Mucosa of descending colon (tissue), 3 donors: ENCODE results near the gene FER1L5. TPM values are rescaled to one million over a fixed set of nuclear protein-coding genes. Genes with fewer than 3 reads are reported as not detected.
A peak's percentile ranks its signal among the peaks of the same experiment; 100 is the strongest.

Experiments used
- ATAC-seq: fragments of 200-7000 bp; cut with Tn5 transposase; one replicate; pipeline ENCODE4 v1.9.1; 2020; ENCODE audit warnings: mild to moderate bottlenecking, moderate library complexity
- DNase-seq, 3 donors: peaks; one replicate each; pipeline ENCODE4 v3.0.0-alpha.2; 2020
- H3K36me3 ChIP-seq: fragments of 200-600 bp; one replicate; pipeline ENCODE4 v1.8.0; 2021; ENCODE audit warnings: low read depth, mild to moderate bottlenecking
- H3K4me1 ChIP-seq: fragments of 200-600 bp; one replicate; pipeline ENCODE4 v1.8.0; 2021; ENCODE audit warnings: low read depth, mild to moderate bottlenecking
- H3K4me3 ChIP-seq: fragments of 200-600 bp; one replicate; pipeline ENCODE4 v1.8.0; 2021; ENCODE audit warnings: mild to moderate bottlenecking
- H3K9me3 ChIP-seq: fragments of 200-600 bp; one replicate; pipeline ENCODE4 v1.8.0; 2021; ENCODE audit warnings: mild to moderate bottlenecking
- CTCF ChIP-seq: fragments of 200-600 bp; IDR thresholded peaks from one replicate; pipeline ENCODE4 v1.8.0; 2022; ENCODE audit warnings: antibody characterized with exemption, mild to moderate bottlenecking
- intact Hi-C, 2 donors: fragments of 100-400 bp; cut with DNase I in 1 of 2; cut with micrococcal nuclease in 1 of 2; formaldehyde crosslinking; loops; one replicate each; pipeline versions ENCODE4 v1.11.0 to v1.11.1; 2022; cut with DNase I, micrococcal nuclease
- total RNA-seq, 3 donors: library from RNA; stranded (reverse); fragmentation: NEBNext Ultra II Directional in 2 of 3; extraction: Animal tissue kit (Norgen Biotek cat#: 25700) in 2 of 3; gene quantifications; one replicate each; pipeline versions ENCODE4 v1.2.1 to v1.2.4, GENCODE V29; 2021 to 2023
- donor health status: DM: no; HTN: no; CAD: no; lungs with moderate emphysema.
- donor health status: DM: no; HTN: no; CAD: no.
- donor health status: DM: no; HTN: yes; CAD: no.

Gene FER1L5
- total RNA-seq, 3 donors from 2014 or later, result 0.09 TPM; not detected in 2

GRCh38 chr2:96637385-96638143, 5.0 kb upstream of the FER1L5 start:
- no peaks in the 10 kb centered on the region for H3K9me3 ChIP-seq
- no peak for TF ChIP-seq CTCF
- H3K36me3 ChIP-seq, result no peaks in the 10 kb centered on the region
- DNase-seq (peak; percentile 83 to 92 (median 90)), ATAC-seq (peak; percentile 93)
- H3K4me1 ChIP-seq, result peaks cover 21% of the 10 kb centered on the region
- intact Hi-C loops, result no loop called here
- H3K4me3 ChIP-seq, result peak overlapping the region; percentile 36

GRCh38 chr2:96638144-96639121, 4.1 kb upstream of the FER1L5 start, which contains the start of gene KANSL3:
TSS of gene KANSL3 (minus strand) at chr2:96638312. CDS start at chr2:96637135, 1,177 bp downstream.
- DNase-seq (peak; percentile 87 to 97 (median 95)), ATAC-seq (peak; percentile 97)
- peaks cover 21% of the 10 kb centered on the region for H3K4me1 ChIP-seq
- TF ChIP-seq CTCF, result no peak
- no peaks in the 10 kb centered on the region for H3K36me3 ChIP-seq
- peak within 1 kb of the TSS; percentile 36 for H3K4me3 ChIP-seq
- no peaks in the 10 kb centered on the region for H3K9me3 ChIP-seq
- intact Hi-C loops, result no loop called here

GRCh38 chr2:96647681-96648080, 5.1 kb downstream of the FER1L5 start:
- Histone ChIP-seq H3K9me3 (no peaks in the 10 kb centered on the region), H3K4me3 (no peak overlapping the region), H3K4me1 (no peaks in the 10 kb centered on the region), H3K36me3 (no peaks in the 10 kb centered on the region)
- no peak for DNase-seq
- no peak for ATAC-seq
- no peak for TF ChIP-seq CTCF
- intact Hi-C loops, result no loop called here

- H3K9me3 ChIP-seq, result no peaks in the 10 kb centered on the region
- H3K4me1 ChIP-seq, result no peaks in the 10 kb centered on the region
- no peaks in the 10 kb centered on the region for H3K36me3 ChIP-seq
- H3K4me3 ChIP-seq, result no peak overlapping the region
- no peak for TF ChIP-seq CTCF
- no peak for DNase-seq
- intact Hi-C loops, result no loop called here
- ATAC-seq, result no peak
Observed at GRCh38 chr2:96648306-96648930, 5.9 kb downstream of the FER1L5 start.

DNA sequence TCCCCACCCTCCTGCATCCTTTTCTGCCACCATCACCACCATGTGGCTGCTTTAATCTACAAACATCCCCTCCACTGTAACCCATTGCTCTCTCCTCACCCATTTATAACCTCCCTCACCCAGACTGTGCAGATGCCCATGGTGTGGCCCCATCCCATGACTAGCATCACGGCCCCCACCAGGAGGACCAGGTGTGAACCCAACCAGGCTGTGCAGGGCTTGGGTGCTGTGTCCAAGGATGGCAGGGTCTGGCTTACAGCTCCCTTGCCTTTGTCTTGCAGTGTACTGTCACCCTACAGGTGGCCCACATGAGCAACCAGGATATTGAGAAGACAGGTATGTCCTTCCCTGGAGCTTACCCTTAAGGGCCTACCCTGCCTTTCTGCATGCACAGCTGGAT, 6.8 kb downstream of the FER1L5 start:
- H3K36me3 ChIP-seq, result no peaks in the 10 kb centered on the region
- no peak overlapping the region for H3K4me3 ChIP-seq
- no peaks in the 10 kb centered on the region for H3K9me3 ChIP-seq
- no peaks in the 10 kb centered on the region for H3K4me1 ChIP-seq
- ATAC-seq (no peak), DNase-seq (no peak)
- intact Hi-C loops, result no loop called here
- no peak for TF ChIP-seq CTCF
